ENCODE data around the gene MYO18B.

The MYO18B gene

GRCh38 chr22:25853501-25854284 lies 111.7 kb downstream of the MYO18B start:
- DNase-seq: no peak

- DNase-seq: no peak
Measured at GRCh38 chr22:25869771-25870170, 127.8 kb downstream of the MYO18B start.

- no peak for DNase-seq
Measured at GRCh38 chr22:25874327-25874726, 132.3 kb downstream of the MYO18B start.

GRCh38 chr22:25875461-25875860 lies 133.5 kb downstream of the MYO18B start:
- no peak for DNase-seq

- DNase-seq: no peak
Measured at GRCh38 chr22:25876871-25877270, 134.9 kb downstream of the MYO18B start.

GRCh38 chr22:25878933-25879332 lies 136.9 kb downstream of the MYO18B start:
- no peak for DNase-seq

GRCh38 chr22:25880524-25880923 lies 138.5 kb downstream of the MYO18B start:
- no peak for DNase-seq

- no peak for DNase-seq
Measured at GRCh38 chr22:25881210-25881755, 139.3 kb downstream of the MYO18B start.

- no peak for DNase-seq
Measured at GRCh38 chr22:25882360-25882759, 140.4 kb downstream of the MYO18B start.

GRCh38 chr22:25883482-25884033 lies 141.6 kb downstream of the MYO18B start:
- DNase-seq: no peak

GRCh38 chr22:25884121-25884520 lies 142.1 kb downstream of the MYO18B start:
- DNase-seq: no peak

- DNase-seq: no peak
Measured at GRCh38 chr22:25888399-25889054, 146.5 kb downstream of the MYO18B start.

- DNase-seq: no peak
Measured at GRCh38 chr22:25890651-25891050, 148.7 kb downstream of the MYO18B start.

GRCh38 chr22:25892678-25893077 lies 150.7 kb downstream of the MYO18B start:
- DNase-seq: no peak

- no peak for DNase-seq
Measured at GRCh38 chr22:25895678-25896077, 153.7 kb downstream of the MYO18B start.

GRCh38 chr22:25896098-25896497 lies 154.1 kb downstream of the MYO18B start:
- no peak for DNase-seq

- no peak for DNase-seq
Measured at GRCh38 chr22:25896592-25896991, 154.6 kb downstream of the MYO18B start.

- DNase-seq: no peak
Measured at GRCh38 chr22:25898707-25899365, 156.8 kb downstream of the MYO18B start.

- DNase-seq: no peak
Measured at GRCh38 chr22:25899566-25899965, 157.6 kb downstream of the MYO18B start.

GRCh38 chr22:25900390-25900789 lies 158.4 kb downstream of the MYO18B start:
- no peak for DNase-seq

- DNase-seq: no peak
Measured at GRCh38 chr22:25900880-25901279, 158.9 kb downstream of the MYO18B start.

- no peak for DNase-seq
Measured at GRCh38 chr22:25902402-25902801, 160.4 kb downstream of the MYO18B start.

- DNase-seq: no peak
Measured at GRCh38 chr22:25903294-25903693, 161.3 kb downstream of the MYO18B start.
